ENCODE results near the gene ADGRD1.
"Not testable (repeated sequence)": the region's sequence is repeated elsewhere in the genome, so short reads cannot be mapped to it uniquely, and the experiment has no call there.

Gene ADGRD1

DNA sequence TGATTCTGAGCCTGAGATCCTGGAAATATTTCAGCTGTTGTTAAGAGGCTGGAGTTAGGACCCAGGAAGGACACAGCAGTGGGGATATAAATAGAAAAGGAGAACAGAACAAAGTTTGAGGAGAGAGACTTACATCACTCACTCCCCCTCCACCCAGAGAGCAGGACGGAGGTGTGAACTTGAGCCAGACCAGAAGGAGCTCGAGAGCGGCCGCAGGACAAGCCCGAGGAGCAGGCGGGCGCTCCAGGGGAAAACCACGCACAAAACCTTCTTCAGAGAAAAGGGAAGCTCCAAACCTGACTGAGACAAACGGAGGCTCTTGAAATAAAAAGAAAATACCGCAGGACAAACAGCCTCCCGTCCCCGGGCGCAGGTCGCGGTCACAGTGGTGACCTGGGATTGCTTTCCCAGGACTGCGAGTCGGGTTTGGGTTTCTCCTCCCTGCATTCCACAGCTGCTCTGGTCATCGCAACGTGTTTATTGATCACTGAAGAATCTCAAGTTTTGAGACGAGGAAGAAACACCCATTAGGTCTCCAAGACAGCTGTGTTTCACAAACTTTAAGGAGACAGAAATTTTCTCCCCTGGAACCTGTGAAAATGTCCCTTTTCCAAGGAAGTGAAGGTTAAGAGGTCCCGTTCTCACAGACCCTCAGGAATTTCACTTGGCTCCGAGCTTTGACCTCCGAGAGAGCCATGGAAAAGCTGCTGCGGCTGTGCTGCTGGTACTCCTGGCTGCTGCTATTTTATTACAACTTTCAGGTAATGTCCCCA, at the start of gene ADGRD1:
Gene ADGRD1 (plus strand): TSS at position 137 of the 773 bp plus-strand sequence. CDS start 559 bp downstream, at position 696.
- DNase-seq = no peak

DNA sequence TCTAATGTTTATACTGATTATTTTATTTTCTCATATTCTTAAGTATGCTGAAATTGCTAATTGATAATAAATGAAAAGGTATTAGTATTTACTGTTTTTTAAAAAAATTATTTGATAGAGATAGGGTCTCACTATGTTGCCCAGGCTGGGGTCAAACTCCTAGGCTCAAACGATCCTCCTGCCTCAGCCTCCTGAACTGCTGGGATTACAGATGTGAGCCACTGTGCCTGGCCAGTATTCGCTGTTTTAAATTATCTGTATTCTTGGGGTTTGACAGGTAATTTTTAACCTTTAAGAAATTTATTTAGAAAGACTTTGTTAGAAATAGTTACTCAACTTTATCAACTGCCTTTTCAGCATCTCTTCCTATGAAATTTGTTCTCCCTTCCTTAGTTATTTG, 49.6 kb upstream of the ADGRD1 start:
- DNase-seq = no peak

DNA sequence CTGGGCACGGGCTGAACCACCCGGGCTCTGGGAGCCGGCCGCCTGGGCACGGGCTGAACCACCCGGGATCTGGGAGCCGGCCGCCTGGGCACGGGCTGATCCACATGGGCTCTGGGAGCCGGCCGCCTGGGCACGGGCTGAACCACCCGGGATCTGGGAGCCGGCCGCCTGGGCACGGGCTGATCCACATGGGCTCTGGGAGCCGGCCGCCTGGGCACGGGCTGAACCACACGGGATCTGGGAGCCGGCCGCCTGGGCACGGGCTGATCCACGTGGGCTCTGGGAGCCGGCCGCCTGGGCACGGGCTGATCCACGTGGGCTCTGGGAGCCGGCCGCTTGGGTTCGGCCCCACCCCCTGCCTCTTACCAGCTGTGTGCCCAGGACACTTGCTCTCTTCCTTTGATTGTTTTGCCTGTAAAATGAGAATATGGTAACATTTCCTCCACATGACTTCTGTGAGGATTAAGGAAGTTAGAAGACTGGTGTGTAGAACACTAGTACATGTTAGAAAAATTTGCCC, 48.7 kb upstream of the ADGRD1 start:
- DNase-seq = not testable (repeated sequence)

DNA sequence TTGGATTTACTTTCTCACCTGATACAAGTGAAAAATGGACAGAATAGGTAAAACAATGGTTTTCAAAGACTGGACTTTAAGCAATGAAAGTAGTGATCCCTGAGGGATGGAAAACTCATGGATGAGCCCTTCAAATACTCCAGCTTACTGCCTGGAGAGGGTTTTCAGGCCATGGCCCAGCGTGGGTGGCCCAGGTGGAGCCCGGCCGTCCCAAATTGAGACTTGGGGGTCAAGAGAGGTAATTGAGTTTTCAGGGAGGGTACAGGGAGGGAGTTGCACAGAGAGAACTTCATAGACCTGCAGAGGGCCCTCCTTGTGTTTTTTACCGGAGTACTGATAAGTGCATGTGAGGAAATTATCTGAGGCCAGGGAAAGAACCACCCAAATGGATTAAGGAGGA, 44.6 kb upstream of the ADGRD1 start:
- DNase-seq = no peak

DNA sequence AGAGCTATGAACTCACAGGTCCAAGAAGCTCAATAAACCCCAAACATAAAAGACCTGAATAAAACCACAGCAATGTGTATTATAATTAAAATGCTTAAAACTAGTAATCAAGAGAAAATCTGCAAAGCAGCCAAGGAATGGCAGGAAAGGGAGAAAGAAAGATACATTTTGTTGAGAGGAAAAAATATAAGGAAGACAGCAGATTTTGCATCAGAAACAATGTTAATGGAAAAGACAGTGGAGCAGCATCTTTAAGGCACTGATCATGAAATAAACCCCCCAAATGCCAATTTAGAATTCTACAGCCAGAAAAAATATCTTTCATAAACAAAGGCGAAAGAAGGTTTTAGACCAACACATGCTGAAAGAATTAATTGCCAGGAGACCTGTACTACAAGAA, 42.5 kb upstream of the ADGRD1 start:
- no peak for DNase-seq

DNA sequence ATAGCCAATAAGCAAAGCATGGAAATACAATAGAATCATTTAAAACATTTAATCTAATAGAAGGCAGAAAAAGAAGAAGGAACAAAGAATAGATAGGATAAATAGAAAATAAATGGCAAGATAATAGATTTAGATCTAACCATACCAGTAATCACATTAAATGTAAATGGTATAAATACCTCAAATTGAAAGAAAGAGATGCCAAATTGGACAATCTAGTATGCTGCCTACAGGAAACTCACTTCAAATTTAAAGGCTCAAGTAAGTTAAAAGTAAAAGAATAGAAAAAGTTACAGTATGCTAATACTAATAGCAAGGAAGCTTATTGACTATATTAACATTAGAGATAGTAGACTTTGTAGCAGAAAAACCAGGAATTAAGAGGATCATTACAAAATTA, 41.8 kb upstream of the ADGRD1 start:
- no peak for DNase-seq

DNA sequence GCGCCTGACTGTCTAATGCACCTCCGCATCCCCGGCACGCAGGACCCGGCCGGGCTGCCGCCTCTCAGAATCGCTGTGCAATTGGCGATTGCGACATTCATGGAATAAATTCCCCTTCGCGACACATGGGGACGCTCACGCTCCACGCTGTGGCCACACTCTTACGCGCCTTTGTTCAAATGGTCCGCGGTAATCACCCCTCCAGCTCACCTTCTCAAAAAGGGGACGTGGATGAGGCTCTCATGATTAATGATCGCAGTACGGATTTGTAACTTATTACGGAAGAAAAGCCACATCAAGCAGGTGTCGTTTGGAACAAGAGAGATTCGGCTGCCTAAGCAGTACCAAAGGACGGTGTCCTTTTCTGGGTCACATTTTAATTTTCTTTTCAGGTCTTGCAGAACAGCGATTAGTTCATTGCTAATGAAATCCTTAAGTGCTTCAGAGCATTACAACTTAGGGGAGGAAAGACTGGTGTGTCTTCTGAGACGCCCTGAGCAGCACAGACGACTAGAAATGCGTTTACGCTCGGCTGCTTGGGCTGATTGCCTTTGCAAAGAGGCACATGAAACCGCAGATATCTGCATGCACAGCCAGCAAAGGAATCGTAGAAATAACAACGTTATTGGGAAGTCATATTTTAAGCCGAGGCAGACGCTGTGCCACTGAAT, 37.3 kb upstream of the ADGRD1 start:
- DNase-seq = no peak

DNA sequence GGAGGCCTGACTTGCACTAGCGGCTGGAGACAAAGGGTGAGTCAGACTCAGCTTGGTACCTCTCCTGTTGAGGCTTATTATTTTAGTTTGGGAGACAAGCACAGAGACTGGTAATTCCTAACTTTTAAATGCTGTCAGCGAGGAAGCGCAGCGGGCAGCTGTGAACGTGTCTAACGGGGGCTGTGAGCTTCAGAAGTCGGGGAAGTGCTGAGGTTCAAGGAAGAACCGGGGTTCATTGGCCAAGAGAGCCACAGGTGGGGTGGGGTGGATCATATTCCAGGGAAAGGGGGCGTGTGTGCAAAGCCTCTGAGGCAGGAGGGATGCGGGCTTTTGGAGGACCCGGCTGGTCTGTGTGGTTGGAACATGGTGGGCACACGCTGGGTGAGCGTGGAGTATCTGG, 36.1 kb upstream of the ADGRD1 start:
- no peak for DNase-seq

DNA sequence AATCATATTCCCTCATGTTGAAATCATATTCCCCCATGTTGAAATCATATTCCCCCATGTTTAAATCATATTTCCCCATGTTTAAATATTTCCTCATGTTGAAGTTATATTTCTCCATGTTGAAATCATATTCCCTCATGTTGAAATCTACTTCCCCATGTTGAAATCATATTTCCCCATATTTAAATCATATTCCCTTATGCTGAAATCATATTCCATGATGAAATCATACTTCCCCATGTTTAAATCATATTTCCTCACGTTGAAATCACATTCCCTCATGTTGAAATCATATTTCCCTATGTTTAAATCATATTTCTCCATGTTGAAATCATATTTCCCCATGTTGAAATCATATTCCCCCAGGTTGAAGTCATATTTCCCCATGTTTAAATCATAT, 34.6 kb upstream of the ADGRD1 start:
- no peak for DNase-seq

DNA sequence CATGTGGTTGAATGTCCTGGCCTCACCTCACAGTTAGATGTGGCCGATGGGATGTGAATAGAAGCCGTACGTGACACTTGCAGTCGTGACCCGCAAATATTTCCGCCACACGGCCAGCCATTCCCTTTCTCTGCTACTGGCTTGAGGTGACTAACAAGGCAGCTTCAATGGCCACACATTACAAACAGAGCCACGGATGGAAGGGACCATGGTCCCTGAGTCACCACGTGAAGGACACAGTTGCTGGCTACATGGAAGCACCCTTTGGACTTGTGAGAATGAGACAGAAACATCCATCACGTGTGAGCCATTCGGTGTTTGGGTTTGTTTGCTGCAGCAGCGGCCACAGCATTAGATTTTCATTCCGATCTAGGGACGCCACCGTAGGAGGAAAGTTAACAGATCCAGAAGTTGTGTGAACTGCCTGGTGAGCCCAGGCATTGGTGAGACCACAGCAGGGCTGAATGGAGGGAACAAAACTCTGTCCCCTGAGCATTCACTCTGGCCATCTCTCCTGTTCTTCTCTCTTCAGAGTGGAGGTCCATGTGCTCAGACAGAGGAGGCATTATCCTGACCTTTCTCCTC, 33.5 kb upstream of the ADGRD1 start:
- no peak for DNase-seq

DNA sequence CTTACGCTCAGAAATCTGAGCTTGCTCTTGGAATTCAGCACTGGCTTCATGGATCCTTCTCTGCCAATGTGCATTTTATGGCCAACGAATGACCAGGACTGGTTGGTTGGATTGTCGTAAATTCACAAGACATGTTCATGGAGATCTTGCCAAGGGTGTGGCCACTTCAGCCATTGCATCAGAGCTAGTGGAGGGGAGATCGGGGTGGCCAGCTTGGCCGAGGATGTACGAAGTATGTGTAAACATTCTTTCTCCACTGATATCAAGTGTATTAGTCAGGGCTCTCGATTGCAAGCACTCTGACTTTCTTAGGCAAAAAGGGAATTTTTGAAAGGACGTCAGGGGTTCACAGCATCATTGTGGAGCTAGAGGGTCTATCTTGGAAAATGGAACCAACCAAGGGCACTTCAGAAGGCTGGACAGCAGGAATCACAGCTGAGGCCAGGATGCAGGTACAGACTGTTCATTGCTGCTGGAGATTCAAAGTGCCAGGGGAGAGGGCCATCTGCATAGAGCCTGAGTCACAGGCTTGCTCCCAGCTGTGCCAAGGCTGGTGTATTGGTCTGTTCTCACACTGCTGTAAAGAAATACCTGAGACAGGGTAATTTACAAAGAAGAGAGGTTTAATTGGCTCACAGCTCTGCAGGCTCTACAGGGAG, 32.9 kb upstream of the ADGRD1 start:
- DNase-seq = no peak

DNA sequence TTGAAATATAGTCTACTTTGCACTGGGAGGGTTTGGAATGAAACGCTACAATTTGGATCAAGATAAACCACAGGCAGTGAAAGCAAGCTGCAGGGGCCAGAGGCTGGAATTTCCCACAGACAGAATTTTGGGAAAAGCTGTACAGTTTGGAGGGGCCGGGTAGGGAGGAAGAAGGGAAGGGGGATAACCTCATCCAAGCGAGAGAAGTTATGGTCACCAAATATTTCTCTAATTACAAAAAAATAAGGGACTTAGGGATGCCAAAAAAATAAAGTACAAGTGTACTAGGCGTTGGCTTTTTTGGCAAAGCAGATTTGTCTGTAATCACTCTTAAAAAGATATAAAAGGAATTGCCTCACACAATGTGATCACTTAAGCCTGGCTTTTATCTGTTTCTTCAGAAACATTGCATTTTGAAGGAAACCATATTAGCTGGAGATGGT, 31.2 kb upstream of the ADGRD1 start:
- DNase-seq = no peak

DNA sequence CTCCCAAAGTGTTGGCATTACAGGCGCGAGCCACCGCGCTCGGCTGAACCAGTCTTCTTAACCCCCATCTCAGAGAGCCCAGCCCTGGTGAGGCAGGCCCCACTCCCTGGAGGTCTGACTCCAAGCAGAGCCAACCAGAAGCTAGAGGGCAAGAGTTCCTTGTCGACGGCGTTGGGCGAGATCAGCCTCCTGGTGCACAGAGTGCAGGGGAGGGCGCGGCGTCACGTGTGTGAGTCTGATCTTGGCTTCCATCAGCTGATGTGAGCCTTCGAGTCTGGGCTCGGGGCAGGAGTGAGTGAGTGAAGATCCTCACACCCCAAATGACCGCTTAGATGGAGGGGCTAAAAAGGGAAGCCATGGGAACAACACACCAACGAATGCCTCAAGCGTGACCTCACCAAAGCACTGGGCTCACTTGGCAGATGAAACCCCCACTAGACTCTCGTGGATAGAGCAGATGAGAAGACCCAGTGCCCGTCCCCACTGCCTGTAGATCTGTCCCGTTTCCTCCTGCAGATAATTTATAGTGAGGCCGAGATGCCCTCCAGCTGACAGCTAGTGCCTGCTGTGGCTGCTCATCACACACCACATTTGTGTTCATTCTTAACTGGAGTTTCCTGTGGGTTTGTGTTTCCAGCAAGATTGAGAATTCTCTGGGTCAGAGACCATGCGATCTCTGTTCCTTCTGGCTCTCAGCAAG, 28.6 kb upstream of the ADGRD1 start:
- no peak for DNase-seq

DNA sequence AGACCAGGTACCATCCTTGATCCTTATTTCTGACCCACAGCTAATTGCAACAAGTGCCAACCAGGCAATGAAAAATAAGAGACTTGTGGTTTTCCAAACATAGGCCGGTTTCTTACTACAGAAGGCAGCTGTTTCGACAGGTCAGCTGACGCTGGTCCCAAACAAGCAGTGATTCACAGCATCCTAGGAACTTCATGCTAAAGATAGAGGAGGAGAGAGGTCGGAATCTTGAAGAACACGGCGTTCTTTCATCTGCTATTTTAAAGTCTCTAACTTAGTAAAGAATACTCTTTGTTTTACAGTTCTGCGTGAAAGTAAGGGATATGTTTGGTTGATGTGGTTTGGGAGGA, 28.1 kb upstream of the ADGRD1 start:
- no peak for DNase-seq

DNA sequence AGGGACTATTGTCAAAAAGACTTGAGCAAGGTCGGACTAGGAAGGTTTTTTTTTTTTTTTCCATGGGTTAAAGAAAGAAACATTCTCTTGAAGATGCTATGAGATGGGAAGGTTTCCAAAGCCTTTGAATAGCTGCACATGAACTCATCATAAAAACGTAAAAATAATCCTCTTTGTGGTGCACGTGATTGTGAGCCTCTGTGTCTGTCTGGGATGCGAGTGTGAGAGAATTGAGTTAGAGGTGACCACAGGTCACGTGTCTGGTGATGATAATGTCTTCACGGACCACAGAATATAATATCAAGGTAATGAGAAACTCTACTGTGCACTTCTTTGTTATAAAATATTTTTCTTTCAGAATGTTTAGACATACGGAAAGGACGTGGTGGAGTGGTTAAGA, 24.3 kb upstream of the ADGRD1 start:
- no peak for DNase-seq

DNA sequence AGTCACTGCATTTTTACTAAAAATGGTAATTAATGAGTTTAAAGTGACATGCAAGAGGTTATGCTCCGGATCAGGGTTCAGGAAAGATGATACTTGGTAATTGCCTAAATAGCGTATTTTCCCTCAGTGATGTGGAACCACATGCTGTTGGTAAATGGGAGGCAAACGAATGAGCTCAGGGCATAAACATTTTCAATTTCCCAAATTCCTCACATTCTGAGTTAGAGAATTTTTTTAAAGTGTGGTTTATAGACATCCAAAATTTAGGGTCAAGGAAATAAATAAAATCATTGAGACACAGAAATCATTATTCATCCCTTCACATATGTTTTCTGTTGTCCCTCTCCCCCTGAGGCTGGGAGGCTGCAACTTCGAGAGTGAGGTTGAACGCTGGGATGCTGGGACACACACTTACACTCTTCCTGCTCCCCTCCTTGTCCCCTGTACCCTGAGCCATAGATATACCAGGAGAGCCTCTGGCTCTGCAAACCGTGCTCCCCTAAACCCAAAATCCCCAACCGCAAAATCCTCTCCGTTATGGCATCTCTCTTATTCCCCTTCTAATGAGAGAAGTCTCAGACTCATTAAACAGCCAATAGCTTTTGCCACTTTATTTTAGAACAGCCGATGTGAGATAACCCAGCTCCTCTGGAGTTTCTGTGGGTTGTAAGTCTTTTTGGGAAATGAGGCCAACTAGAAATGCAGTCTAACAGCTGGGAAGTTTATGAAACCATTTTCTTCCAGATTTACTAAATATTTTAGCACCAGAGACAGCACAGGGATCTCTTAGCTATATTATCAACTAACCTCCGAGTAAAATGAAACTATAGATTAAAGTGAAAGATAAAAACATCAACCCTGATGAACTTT, 21.4 kb upstream of the ADGRD1 start:
- no peak for DNase-seq

DNA sequence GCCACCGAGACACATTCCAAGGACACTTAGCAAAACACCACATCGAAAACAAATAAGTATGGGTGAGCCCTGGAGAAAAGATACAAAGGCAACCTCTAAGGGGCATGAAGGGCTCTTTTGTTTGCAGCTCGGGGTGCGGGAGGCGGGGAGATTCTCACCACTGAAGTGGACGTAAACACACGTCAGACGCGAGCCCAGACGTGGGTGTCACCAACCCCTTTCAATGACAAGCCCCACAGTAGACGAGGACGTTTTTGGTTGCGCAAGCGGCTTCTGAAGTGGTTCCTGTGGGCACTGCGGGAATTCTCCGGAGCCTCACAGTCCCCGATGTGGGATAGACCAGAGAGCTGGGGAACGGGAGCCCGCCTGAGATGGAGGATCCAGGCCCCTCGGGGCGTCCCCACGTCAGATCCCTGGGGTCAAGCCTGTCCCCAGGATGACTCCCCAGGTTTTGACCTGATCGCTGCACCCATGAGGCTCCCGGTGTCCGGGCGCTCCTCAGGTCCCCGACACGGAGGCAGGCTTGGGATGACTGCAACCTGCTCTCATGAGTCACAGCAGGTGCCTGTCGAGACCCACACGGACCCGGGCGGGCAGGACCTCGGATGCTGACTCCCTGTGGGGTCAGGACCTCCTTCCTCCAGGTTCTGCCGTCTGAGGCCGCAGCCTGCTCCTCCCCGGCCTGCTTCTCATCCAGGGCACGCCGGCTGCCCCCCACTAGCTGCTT, 20.3 kb upstream of the ADGRD1 start:
- no peak for DNase-seq

DNA sequence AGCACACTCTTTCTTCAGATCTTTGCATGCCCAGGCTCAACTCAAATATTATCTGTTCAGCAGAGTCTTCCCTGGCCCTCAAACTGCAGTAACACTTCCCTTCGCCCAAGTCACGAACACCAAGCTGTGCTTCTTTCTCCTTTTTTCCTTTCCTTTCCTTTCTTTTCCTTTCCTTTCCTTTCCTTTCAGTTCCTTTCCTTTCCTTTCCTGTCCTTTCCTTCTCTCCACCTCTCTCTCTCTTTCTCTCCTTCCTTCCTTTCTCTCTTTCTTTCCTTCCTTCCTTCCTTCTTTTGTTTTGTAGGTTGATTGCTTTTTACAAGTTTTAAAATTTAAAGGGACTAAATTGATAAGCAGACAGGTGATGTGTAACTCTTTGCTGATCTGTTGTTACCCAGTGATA, 19.0 kb upstream of the ADGRD1 start:
- DNase-seq = no peak

DNA sequence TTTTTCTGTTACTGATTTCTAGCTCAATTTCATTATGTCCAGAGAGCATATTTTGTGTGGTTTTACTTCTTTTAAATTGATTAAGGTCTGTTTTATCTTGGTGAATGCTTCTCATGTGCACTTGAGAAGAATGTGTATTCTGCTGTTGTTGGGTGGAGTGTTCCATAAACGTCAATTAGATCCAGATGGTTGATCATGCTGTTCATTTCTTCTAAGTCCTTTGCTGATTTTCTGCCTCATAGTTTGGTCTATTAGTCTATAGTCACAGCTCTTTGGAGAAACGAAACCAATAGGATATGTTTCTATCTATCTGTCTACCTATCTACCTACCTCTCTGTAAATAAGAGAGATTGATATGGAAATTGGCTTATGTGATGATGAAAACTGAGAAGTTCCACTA, 17.1 kb upstream of the ADGRD1 start:
- no peak for DNase-seq

DNA sequence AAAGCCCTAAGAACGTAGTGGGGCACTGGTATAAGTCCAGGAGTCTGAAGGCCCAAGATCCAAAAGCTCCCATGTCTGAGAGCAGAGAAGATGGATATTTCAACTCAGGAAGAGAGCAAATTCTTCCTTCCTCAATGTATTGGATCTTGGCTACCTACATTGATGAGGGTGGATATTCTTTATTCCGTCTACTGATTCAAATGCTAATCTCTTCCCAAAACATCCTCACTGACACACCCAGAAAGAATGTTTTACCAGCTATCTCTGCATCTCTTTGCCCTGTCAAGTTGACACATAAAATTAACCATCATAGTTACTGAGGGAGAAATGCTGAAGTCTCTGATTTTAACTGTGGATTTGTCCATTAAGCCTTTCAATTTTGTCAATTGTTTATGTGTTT, 16.6 kb upstream of the ADGRD1 start:
- DNase-seq = no peak

DNA sequence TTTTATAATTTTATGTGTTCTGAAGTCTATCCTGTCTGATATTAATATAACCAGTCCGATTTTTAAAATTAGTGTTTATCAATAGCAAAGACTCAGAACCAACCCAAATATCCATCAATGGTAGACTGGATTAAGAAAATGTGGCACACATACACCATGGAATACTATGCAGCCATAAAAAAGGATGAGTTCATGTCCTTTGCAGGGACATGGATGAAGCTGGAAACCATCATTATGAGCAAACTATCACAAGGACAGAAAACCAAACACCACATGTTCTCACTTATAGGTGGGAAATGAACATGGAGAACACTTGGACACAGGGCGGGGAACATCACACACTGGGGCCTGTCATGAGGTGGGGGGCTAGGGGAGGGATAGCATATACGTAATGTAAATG, 16.2 kb upstream of the ADGRD1 start:
- not testable (repeated sequence) for DNase-seq
